Hepatocyte (in vitro differentiated cells): Measurements from ENCODE around the gene HAT1.

Experiments used
- CTCF ChIP-seq: fragments of 200-600 bp; sonication (generic); IDR thresholded peaks from 2 replicates; pipeline ENCODE4 v1.5.1; 2016; ENCODE audit warnings: antibody characterized with exemption, mild to moderate bottlenecking; ENCODE audit not compliant: poor library complexity
- EZH2 ChIP-seq: fragments of 200-600 bp; sonication (generic); IDR thresholded peaks from 2 replicates; pipeline ENCODE4 v1.6.1; 2016; ENCODE audit warnings: antibody characterized with exemption, mild to moderate bottlenecking, borderline replicate concordance
- EZH2phosphoT487 ChIP-seq: fragments of 200-600 bp; sonication (generic); IDR thresholded peaks from one replicate; pipeline ENCODE4 v1.6.1; 2018; ENCODE audit warnings: antibody characterized with exemption, mild to moderate bottlenecking, low read depth, moderate library complexity; ENCODE audit not compliant: unreplicated experiment, severe bottlenecking

- TF ChIP-seq CTCF, result no peak
- no peak for TF ChIP-seq EZH2
- TF ChIP-seq EZH2phosphoT487, result no peak
Measured at GRCh38 chr2:172007372-172007771, 85.1 kb downstream of the HAT1 start.
